Fibroblast of mammary gland (primary cell): ENCODE results near the gene KSR1.

Experiments used
- DNase-seq: peaks from one replicate; pipeline ENCODE4 v3.0.0-alpha.2; 2010; ENCODE audit warnings: low read depth
- H3K4me3 ChIP-seq: 2 replicates; pipeline ENCODE4 v1.5.1; 2011; ENCODE audit warnings: low read depth, mild to moderate bottlenecking, low read length, moderate library complexity; ENCODE audit not compliant: control insufficient read depth
- CTCF ChIP-seq: conservative IDR thresholded peaks from 2 replicates; pipeline ENCODE4 v1.5.1; 2011; ENCODE audit warnings: low read depth, low read length, inconsistent platforms; ENCODE audit not compliant: control insufficient read depth, insufficient read depth

The KSR1 gene

GRCh38 chr17:27616414-27616813 is 160.2 kb downstream of the KSR1 start:
- TF ChIP-seq CTCF, result no peak
- no peak for DNase-seq
- H3K4me3 ChIP-seq, result no peak overlapping the region

- no peak overlapping the region for H3K4me3 ChIP-seq
- TF ChIP-seq CTCF, result no peak
- DNase-seq, result no peak
Observed at GRCh38 chr17:27618417-27618816, 162.2 kb downstream of the KSR1 start.

- DNase-seq, result no peak
- no peak overlapping the region for H3K4me3 ChIP-seq
- TF ChIP-seq CTCF, result no peak
Observed at GRCh38 chr17:27620721-27621120, 164.5 kb downstream of the KSR1 start.

GRCh38 chr17:27621536-27621935 is 165.3 kb downstream of the KSR1 start:
- no peak for TF ChIP-seq CTCF
- no peak overlapping the region for H3K4me3 ChIP-seq
- DNase-seq, result no peak

- TF ChIP-seq CTCF, result no peak
- no peak overlapping the region for H3K4me3 ChIP-seq
Observed at GRCh38 chr17:27621942-27622559, 165.8 kb downstream of the KSR1 start.

GRCh38 chr17:27622986-27623385 is 166.7 kb downstream of the KSR1 start:
- DNase-seq, result no peak

More at GRCh38 chr17:27621942-27622559, 165.8 kb downstream of the KSR1 start:
- no peak for DNase-seq

More at GRCh38 chr17:27622986-27623385, 166.7 kb downstream of the KSR1 start:
- TF ChIP-seq CTCF, result no peak
- H3K4me3 ChIP-seq, result no peak overlapping the region
